Natural killer cell (primary cell): Measurements from ENCODE around the gene GPRC5D. TPM values are rescaled to one million over a fixed set of nuclear protein-coding genes. Genes with fewer than 3 reads are reported as not detected.

Experiments
- ATAC-seq, 3 donors: fragments of 150-1000 bp in 2 of 3; fragments of 200-7000 bp in 1 of 3; cut with Tn5 transposase; 1 replicate in 1 of 3; 2 replicates in 2 of 3; pipeline ENCODE4 v1.10.0; 2021; ENCODE audit warnings: mild to moderate bottlenecking in 2 of 3, moderate library complexity in 2 of 3
- DNase-seq, 2 donors: peaks; one replicate each; pipeline versions ENCODE4 v3.0.0 to v3.0.0-alpha.2; 2013 to 2021; ENCODE audit warnings: mixed read lengths in 1 of 2
- H3K27ac ChIP-seq: one replicate; pipeline ENCODE4 v1.5.1; 2013; ENCODE audit warnings: mild to moderate bottlenecking, low read length
- H3K27me3 ChIP-seq: one replicate; pipeline ENCODE4 v1.6.1; 2013; ENCODE audit warnings: low read length; ENCODE audit not compliant: control insufficient read depth, insufficient read depth
- H3K36me3 ChIP-seq: one replicate; pipeline ENCODE4 v1.6.1; 2013; ENCODE audit warnings: low read length; ENCODE audit not compliant: control insufficient read depth, insufficient read depth
- H3K4me1 ChIP-seq: one replicate; pipeline ENCODE4 v1.6.1; 2013; ENCODE audit warnings: low read length; ENCODE audit not compliant: control insufficient read depth, insufficient read depth
- H3K4me3 ChIP-seq: one replicate; pipeline ENCODE4 v1.5.1; 2013; ENCODE audit warnings: low read length
- H3K9me3 ChIP-seq: one replicate; pipeline ENCODE4 v1.6.1; 2013; ENCODE audit warnings: low read length; ENCODE audit not compliant: control insufficient read depth, insufficient read depth
- H3K27ac Mint-ChIP-seq, 2 donors: one replicate each; pipeline ENCODE4 v1.8.0; 2022; ENCODE audit warnings: mild to moderate bottlenecking in 2 of 2, mixed read lengths in 2 of 2, moderate library complexity in 1 of 2
- H3K27me3 Mint-ChIP-seq, 2 donors: one replicate each; pipeline ENCODE4 v1.8.0; 2022; ENCODE audit warnings: low read depth in 2 of 2, mixed read lengths in 2 of 2
- H3K36me3 Mint-ChIP-seq: one replicate; pipeline ENCODE4 v1.8.0; 2022; ENCODE audit warnings: mixed read lengths
- H3K4me1 Mint-ChIP-seq, 2 donors: one replicate each; pipeline ENCODE4 v1.8.0; 2022; ENCODE audit warnings: mixed read lengths in 2 of 2
- H3K4me3 Mint-ChIP-seq: one replicate; pipeline ENCODE4 v1.8.0; 2022; ENCODE audit warnings: mild to moderate bottlenecking, moderate library complexity, mixed read lengths
- H3K9me3 Mint-ChIP-seq, 2 donors: one replicate each; pipeline ENCODE4 v1.8.0; 2022; ENCODE audit warnings: mixed read lengths in 2 of 2
- WGBS: methylation state at CpG from one replicate; pipeline ENCODE4 v1.1.7; 2013; ENCODE audit warnings: missing lambda C conversion rate; ENCODE audit not compliant: insufficient coverage; 5-methylcytosine and 5-hydroxymethylcytosine counted together
- intact Hi-C: fragments of 100-400 bp; cut with micrococcal nuclease; formaldehyde crosslinking; loops from one replicate; pipeline ENCODE4 v1.14.2; 2022
- total RNA-seq, 4 donors: library from RNA; stranded (reverse); fragments of 120-200 nt in 1 of 4; gene quantifications; one replicate each; pipeline versions ENCODE4 v1.2.3 to v1.2.4, GENCODE V29; 2013 to 2022
- TF ChIP-seq, protein P1 (sequence below): fragments of 200-600 bp; IDR thresholded peaks from one replicate; pipeline ENCODE4 v1.8.0; 2022; ENCODE audit warnings: antibody characterized with exemption

The GPRC5D gene
- total RNA-seq, 3 donors from 2014 or later (not counting 1 experiment from before 2014, with no cell fraction given): 5.5 TPM; not detected in 2

DNA sequence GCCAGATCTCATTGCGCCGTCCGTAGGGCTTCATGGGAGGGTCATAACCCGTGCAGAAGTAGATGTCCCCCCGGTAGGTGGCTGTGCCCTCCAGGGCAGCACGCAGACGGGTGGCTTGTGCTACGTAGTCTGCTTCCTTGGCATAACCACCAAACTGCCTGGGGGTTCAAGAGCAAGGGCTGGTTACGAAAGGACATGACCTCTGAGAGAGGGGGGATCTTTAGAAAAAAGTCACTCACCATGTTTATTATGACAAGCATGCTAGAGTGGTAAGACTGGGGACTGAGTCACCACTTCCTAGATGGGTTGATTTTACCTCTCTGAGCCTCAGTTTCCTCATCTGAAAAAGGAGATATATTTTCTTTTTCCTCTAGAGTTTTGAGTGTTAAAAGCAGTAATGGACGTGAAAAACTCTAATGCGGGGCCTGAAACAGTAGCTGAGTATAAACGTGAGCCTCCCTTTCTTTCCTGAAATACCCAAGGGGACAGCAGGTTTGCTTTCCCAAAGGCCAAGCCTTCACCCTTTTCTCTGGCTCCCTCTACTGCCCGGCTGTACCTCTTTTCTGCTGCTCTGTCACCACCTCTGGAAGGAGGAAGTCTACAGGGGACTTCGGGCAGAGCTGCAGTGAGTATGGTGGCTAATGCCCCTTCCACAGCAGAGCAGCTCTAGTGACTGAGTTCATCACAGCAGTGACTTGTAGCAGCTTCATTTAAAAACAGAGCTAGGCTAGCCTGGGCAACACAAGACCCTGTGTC is 23.5 kb upstream of the GPRC5D start:
- H3K9me3 Mint-ChIP-seq: peaks cover 4 to 8% of the 10 kb centered on the region in 2 donors
- no peaks in the 10 kb centered on the region for H3K27me3 Mint-ChIP-seq
- intact Hi-C loops: no loop called here
- 92% methylated on average over 14 of the region's 14 CpGs for WGBS
- Histone ChIP-seq H3K27ac (no peak overlapping the region), H3K27me3 (no peaks in the 10 kb centered on the region), H3K9me3 (peaks cover 4% of the 10 kb centered on the region), H3K4me1 (no peaks in the 10 kb centered on the region), H3K4me3 (no peak overlapping the region), H3K36me3 (peaks cover 10% of the 10 kb centered on the region)
- H3K4me1 Mint-ChIP-seq: no peaks in the 10 kb centered on the region
- DNase-seq: no peak
- peaks cover 21% of the 10 kb centered on the region for H3K36me3 Mint-ChIP-seq
- TF ChIP-seq, protein P1, sequence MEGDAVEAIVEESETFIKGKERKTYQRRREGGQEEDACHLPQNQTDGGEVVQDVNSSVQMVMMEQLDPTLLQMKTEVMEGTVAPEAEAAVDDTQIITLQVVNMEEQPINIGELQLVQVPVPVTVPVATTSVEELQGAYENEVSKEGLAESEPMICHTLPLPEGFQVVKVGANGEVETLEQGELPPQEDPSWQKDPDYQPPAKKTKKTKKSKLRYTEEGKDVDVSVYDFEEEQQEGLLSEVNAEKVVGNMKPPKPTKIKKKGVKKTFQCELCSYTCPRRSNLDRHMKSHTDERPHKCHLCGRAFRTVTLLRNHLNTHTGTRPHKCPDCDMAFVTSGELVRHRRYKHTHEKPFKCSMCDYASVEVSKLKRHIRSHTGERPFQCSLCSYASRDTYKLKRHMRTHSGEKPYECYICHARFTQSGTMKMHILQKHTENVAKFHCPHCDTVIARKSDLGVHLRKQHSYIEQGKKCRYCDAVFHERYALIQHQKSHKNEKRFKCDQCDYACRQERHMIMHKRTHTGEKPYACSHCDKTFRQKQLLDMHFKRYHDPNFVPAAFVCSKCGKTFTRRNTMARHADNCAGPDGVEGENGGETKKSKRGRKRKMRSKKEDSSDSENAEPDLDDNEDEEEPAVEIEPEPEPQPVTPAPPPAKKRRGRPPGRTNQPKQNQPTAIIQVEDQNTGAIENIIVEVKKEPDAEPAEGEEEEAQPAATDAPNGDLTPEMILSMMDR: no peak
- no peak overlapping the region for H3K4me3 Mint-ChIP-seq
- H3K27ac Mint-ChIP-seq: no peak overlapping the region
- ATAC-seq: no peak

DNA sequence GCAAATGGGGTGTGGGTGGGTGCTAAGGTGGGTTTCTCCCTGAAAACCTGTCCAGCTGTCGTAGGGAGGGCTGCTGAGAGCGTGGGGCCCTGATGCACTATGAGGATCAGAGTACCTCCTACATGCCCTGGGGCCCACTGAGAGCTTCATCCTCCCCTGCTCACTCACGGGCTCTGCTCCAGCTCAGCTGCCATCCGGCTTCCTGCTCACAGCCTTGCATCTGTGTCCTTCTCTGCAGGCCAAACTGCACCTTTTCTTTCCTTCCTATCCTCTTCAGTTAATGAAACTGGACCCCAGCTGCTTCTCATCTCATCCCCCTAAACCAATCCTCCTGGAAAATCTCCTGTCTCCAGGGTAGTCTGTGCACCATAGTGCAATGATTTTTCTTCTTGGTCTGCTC is 22.2 kb upstream of the GPRC5D start:
- Histone ChIP-seq H3K4me1 (no peaks in the 10 kb centered on the region), H3K27ac (no peak overlapping the region), H3K36me3 (peaks cover 10% of the 10 kb centered on the region), H3K4me3 (no peak overlapping the region), H3K27me3 (no peaks in the 10 kb centered on the region), H3K9me3 (peaks cover 4% of the 10 kb centered on the region)
- H3K36me3 Mint-ChIP-seq: peaks cover 21% of the 10 kb centered on the region
- H3K4me3 Mint-ChIP-seq: no peak overlapping the region
- intact Hi-C loops: no loop called here
- ATAC-seq (no peak), DNase-seq (no peak)
- 93% methylated on average over 4 of the region's 4 CpGs for WGBS
- no peak overlapping the region for H3K27ac Mint-ChIP-seq
- no peaks in the 10 kb centered on the region for H3K4me1 Mint-ChIP-seq
- TF ChIP-seq, protein P1: no peak
- H3K27me3 Mint-ChIP-seq: no peaks in the 10 kb centered on the region
- peaks cover 4 to 8% of the 10 kb centered on the region in 2 donors for H3K9me3 Mint-ChIP-seq

DNA sequence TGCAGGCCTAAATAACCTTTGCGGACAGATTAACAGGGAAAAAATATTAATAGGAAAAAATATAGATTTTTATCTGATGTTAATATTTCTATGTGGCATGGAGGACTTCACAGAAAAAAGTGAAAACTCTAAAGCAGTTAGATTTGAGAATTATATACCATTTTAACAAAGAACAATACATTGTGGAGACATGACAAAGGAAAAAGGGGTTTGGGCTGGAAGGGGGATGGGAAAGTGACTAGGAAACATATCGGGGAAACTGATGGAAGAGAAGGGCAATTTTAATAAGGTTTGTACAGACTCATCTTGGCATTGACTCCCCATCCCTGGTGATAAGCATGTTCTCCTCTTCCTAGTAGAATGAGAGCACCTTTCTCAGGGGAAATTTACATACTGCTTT is 21.0 kb upstream of the GPRC5D start:
- Histone ChIP-seq H3K27me3 (no peaks in the 10 kb centered on the region), H3K4me1 (no peaks in the 10 kb centered on the region), H3K27ac (no peak overlapping the region), H3K9me3 (peaks cover 4% of the 10 kb centered on the region), H3K4me3 (no peak overlapping the region), H3K36me3 (peaks cover 10% of the 10 kb centered on the region)
- no peaks in the 10 kb centered on the region for H3K4me1 Mint-ChIP-seq
- intact Hi-C loops: no loop called here
- DNase-seq: no peak
- 100% methylated on average over 1 of the region's 2 CpGs for WGBS
- TF ChIP-seq, protein P1: no peak
- H3K27me3 Mint-ChIP-seq: no peaks in the 10 kb centered on the region
- H3K4me3 Mint-ChIP-seq: no peak overlapping the region
- H3K27ac Mint-ChIP-seq: no peak overlapping the region
- ATAC-seq: no peak
- peaks cover 4 to 8% of the 10 kb centered on the region in 2 donors for H3K9me3 Mint-ChIP-seq
- peaks cover 21% of the 10 kb centered on the region for H3K36me3 Mint-ChIP-seq

DNA sequence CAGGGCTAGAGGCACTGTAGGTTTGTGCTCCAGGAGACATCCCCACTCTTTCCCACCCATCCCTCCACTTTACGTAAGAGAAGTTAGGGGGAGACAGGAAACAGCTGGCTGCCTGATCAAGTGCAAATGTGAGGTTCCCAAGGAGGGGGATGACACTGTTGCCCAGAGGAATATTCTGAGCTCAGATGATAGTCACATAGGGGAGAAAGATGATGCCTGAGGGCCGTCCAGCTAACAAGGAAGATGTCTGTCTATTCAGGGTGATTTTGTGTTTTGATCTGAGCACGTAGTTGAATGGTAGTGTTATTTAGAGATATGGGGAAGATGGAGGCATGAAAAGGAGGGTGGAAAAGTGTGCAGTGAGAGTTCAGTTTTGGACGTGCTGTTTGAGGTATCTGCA is 13.9 kb upstream of the GPRC5D start:
- Mint-ChIP-seq H3K27ac (no peak overlapping the region), H3K4me1 (peaks cover 7 to 15% of the 10 kb centered on the region in 2 donors), H3K27me3 (no peaks in the 10 kb centered on the region), H3K9me3 (no peaks in the 10 kb centered on the region), H3K4me3 (no peak overlapping the region), H3K36me3 (no peaks in the 10 kb centered on the region)
- H3K27ac ChIP-seq: no peak overlapping the region
- no peaks in the 10 kb centered on the region for H3K36me3 ChIP-seq
- TF ChIP-seq, protein P1: no peak
- 72% methylated on average over 4 of the region's 4 CpGs for WGBS
- intact Hi-C loops: no loop called here
- DNase-seq: no peak
- no peak for ATAC-seq
- no peak overlapping the region for H3K4me3 ChIP-seq
- H3K4me1 ChIP-seq: peaks cover 3% of the 10 kb centered on the region
- no peaks in the 10 kb centered on the region for H3K27me3 ChIP-seq
- no peaks in the 10 kb centered on the region for H3K9me3 ChIP-seq
